ENCODE results near the gene COG4. TPM values are rescaled to one million over a fixed set of nuclear protein-coding genes. Genes with fewer than 3 reads are reported as not detected.

COG4 gene
- total RNA-seq, 6 experiments from 2014 or later, result 24.5 to 32.9 (median 30.7) TPM

DNA sequence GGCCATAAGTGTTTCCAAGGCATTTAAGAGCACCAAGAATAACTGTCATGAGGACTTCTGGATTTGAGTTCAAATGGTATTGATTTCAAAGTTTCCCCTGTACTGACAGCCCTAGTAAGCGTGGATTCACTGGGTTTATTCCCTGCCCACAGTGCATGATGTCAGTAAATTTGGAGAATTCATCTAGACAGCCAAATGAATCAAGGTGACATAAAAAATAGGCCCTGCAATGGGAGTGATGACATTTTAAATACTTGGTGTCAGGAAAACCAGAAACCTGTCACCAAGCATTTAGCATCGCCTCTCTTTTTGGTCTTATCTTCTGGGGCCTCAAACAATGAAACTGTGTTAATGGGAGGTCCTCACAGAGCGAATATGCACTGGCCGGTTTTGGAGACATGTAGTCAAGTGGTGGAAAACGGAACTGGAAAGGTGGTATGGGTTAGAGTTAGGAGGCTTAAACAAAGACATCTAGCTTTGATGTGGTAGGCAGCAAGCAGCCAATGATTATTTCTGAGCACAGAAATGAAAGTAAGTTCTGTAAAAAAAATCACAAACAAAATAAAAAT is 29.1 kb downstream of the COG4 start:
- Histone ChIP-seq H3K27me3 (no peaks in the 10 kb centered on the region), H3K9me3 (no peaks in the 10 kb centered on the region), H3K4me3 (no peak overlapping the region), H3K27ac (no peak overlapping the region), H3K4me1 (no peaks in the 10 kb centered on the region), H3K36me3 (peaks cover 0 to 69% (median 10%) of the 10 kb centered on the region in 4 donors)
- TF ChIP-seq POLR2A (IDR thresholded peaks at IDR 0.05), result no peak
- TF ChIP-seq, protein P1, sequence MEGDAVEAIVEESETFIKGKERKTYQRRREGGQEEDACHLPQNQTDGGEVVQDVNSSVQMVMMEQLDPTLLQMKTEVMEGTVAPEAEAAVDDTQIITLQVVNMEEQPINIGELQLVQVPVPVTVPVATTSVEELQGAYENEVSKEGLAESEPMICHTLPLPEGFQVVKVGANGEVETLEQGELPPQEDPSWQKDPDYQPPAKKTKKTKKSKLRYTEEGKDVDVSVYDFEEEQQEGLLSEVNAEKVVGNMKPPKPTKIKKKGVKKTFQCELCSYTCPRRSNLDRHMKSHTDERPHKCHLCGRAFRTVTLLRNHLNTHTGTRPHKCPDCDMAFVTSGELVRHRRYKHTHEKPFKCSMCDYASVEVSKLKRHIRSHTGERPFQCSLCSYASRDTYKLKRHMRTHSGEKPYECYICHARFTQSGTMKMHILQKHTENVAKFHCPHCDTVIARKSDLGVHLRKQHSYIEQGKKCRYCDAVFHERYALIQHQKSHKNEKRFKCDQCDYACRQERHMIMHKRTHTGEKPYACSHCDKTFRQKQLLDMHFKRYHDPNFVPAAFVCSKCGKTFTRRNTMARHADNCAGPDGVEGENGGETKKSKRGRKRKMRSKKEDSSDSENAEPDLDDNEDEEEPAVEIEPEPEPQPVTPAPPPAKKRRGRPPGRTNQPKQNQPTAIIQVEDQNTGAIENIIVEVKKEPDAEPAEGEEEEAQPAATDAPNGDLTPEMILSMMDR (IDR thresholded peaks at IDR 0.05), result no peak
- 85% methylated on average over 4 of the region's 5 CpGs for WGBS (ENCODE audit: insufficient coverage, low coverage, low lambda C conversion rate, missing lambda C conversion rate)
- intact Hi-C loops (cut with DNase I), result no loop called here
- DNase-seq (no peak), ATAC-seq (no peak)

DNA sequence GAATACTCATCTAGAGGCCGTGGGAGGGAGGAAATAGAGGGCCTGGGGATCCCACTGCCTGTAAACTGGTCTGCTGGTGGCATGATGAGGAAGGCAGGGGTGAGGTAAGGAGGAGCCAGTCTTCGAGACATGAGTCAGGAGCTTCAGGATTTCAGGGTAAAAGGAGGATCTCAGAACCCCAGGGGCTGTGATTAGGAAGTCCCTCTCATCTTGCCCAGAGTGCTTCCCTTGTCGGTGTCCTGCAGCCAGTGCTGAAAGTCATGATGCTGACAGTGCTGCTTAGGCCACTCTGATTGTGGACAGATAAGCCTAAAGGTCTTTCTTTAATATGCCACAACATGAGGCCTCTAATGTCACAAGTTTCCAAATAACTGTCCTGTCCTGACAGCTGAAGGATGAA is 29.6 kb downstream of the COG4 start:
- no peak for DNase-seq
- no peak overlapping the region for H3K4me3 ChIP-seq
- peaks cover 0 to 64% (median 10%) of the 10 kb centered on the region in 4 donors for H3K36me3 ChIP-seq
- H3K27ac ChIP-seq, result no peak overlapping the region
- WGBS (ENCODE audit: insufficient coverage, low coverage, low lambda C conversion rate, missing lambda C conversion rate), result 75% methylated on average over 2 of the region's 3 CpGs
- no peak for ATAC-seq
- intact Hi-C loops (cut with DNase I), result no loop called here
- no peaks in the 10 kb centered on the region for H3K27me3 ChIP-seq
- no peaks in the 10 kb centered on the region for H3K4me1 ChIP-seq
- TF ChIP-seq, protein P1 (IDR thresholded peaks at IDR 0.05), result no peak
- TF ChIP-seq POLR2A (IDR thresholded peaks at IDR 0.05), result no peak
- no peaks in the 10 kb centered on the region for H3K9me3 ChIP-seq

DNA sequence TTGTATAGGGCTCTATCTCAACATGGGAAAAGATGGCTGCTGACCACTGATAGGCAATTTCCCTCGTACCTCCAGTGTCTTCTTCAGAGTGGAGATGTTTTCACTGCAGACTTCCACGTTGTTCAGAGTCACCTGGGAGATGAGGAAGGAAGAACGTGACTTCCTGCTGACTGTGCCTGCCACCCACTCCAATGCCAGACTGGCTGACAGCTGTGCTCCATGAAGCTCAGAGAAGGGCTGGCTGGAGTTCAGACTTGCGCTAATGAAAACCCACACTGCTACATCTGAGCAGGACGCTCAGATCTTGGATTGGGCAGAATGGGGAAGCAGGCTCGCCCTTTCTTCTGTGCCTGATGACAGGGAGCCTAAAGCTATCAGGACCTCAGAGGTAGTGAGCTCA is 33.1 kb downstream of the COG4 start:
- H3K4me1 ChIP-seq, result no peaks in the 10 kb centered on the region
- H3K9me3 ChIP-seq, result no peaks in the 10 kb centered on the region
- no peak for TF ChIP-seq POLR2A (IDR thresholded peaks at IDR 0.05)
- TF ChIP-seq, protein P1 (IDR thresholded peaks at IDR 0.05), result no peak
- H3K4me3 ChIP-seq, result no peak overlapping the region
- DNase-seq (no peak), ATAC-seq (no peak)
- WGBS (ENCODE audit: insufficient coverage, low coverage, low lambda C conversion rate, missing lambda C conversion rate), result 79% methylated on average over 5 of the region's 6 CpGs
- no peak overlapping the region for H3K27ac ChIP-seq
- intact Hi-C loops (cut with DNase I), result no loop called here
- peaks cover 0 to 46% (median 2%) of the 10 kb centered on the region in 4 donors for H3K36me3 ChIP-seq
- no peaks in the 10 kb centered on the region for H3K27me3 ChIP-seq

DNA sequence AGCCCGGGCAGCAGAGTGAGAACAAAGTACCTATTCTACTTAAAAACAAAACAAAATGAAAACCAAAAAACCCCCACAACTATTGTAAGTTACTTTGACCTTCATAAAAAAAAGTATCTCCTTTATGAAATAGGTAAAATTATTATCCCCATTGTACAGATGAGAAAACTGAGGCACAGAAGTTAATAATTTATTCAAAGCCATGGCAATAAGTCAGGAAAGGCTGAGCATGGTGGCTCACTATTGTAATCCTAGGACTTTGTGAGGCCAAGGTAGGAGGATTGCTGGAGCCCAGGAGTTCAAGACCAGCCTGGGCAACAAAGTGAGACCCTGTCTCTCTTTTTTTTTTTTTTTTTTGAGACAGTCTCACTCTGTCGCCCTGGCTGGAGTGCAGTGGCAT is 38.5 kb downstream of the COG4 start:
- no peak overlapping the region for H3K27ac ChIP-seq
- H3K27me3 ChIP-seq, result no peaks in the 10 kb centered on the region
- intact Hi-C loops (cut with DNase I), result no loop called here
- no peaks in the 10 kb centered on the region for H3K4me1 ChIP-seq
- H3K4me3 ChIP-seq, result no peak overlapping the region
- WGBS (ENCODE audit: insufficient coverage, low coverage, low lambda C conversion rate, missing lambda C conversion rate), result 100% methylated on average over 1 of the region's 2 CpGs
- no peaks in the 10 kb centered on the region for H3K9me3 ChIP-seq
- peaks cover 0 to 52% (median 16%) of the 10 kb centered on the region in 4 donors for H3K36me3 ChIP-seq
- DNase-seq, result no peak
- ATAC-seq, result no peak
- TF ChIP-seq, protein P1 (IDR thresholded peaks at IDR 0.05), result no peak
- TF ChIP-seq POLR2A (IDR thresholded peaks at IDR 0.05), result no peak
